WTC11 (cell line): ENCODE results near the gene PLCG2. TPM values are rescaled to one million over a fixed set of nuclear protein-coding genes. Genes with fewer than 3 reads are reported as not detected.

Experiments
- ATAC-seq: fragments of 200-7000 bp; cut with Tn5 transposase; 2 replicates; pipeline ENCODE4 v1.10.0; 2021; ENCODE audit warnings: mild to moderate bottlenecking, moderate library complexity
- CTCF ChIA-PET: fragments of 300-600 bp; sonication (Branson Sonifier 250); formaldehyde crosslinking; loops from one replicate; lab custom pipeline; 2021; ENCODE audit warnings: antibody characterized with exemption; lab: Charles Lee
- POLR2A ChIA-PET: fragments of 350-600 bp; sonication (Branson Sonifier 250); formaldehyde crosslinking; loops from one replicate; lab custom pipeline; 2021; ENCODE audit warnings: antibody characterized with exemption; lab: Charles Lee
- DNase-seq: peaks from one replicate; pipeline ENCODE4 v3.0.0; 2021; ENCODE audit warnings: low spot score
- H3K27ac Mint-ChIP-seq: 2 replicates; pipeline ENCODE4 v1.8.0; 2021; ENCODE audit warnings: mixed read lengths
- H3K27me3 Mint-ChIP-seq: 2 replicates; pipeline ENCODE4 v1.8.0; 2021; ENCODE audit warnings: low read depth, mild to moderate bottlenecking, moderate library complexity, mixed read lengths
- H3K36me3 Mint-ChIP-seq: 2 replicates; pipeline ENCODE4 v1.8.0; 2021; ENCODE audit warnings: mixed read lengths
- H3K4me1 Mint-ChIP-seq: 2 replicates; pipeline ENCODE4 v1.8.0; 2022; ENCODE audit warnings: mixed read lengths
- H3K4me3 Mint-ChIP-seq: 2 replicates; pipeline ENCODE4 v1.8.0; 2021; ENCODE audit warnings: mild to moderate bottlenecking, moderate library complexity, mixed read lengths
- H3K9me3 Mint-ChIP-seq: 2 replicates; pipeline ENCODE4 v1.8.0; 2021; ENCODE audit warnings: mixed read lengths
- AFF4 ChIP-seq: sonication (generic); formaldehyde crosslinking; IDR thresholded peaks from 2 replicates; pipeline ENCODE4 v1.8.1; 2023; ENCODE audit warnings: mild to moderate bottlenecking, missing genetic modification reagents, borderline replicate concordance
- ATF1 ChIP-seq: sonication (generic); formaldehyde crosslinking; IDR thresholded peaks from 2 replicates; pipeline ENCODE4 v1.8.1; 2023; ENCODE audit warnings: mild to moderate bottlenecking, moderate library complexity, missing genetic modification reagents
- ATF3 ChIP-seq: sonication (generic); formaldehyde crosslinking; conservative IDR thresholded peaks from 2 replicates; pipeline ENCODE4 v1.8.1; 2022; ENCODE audit warnings: mild to moderate bottlenecking, missing genetic modification reagents
- CREM ChIP-seq: sonication (generic); formaldehyde crosslinking; IDR thresholded peaks from 2 replicates; pipeline ENCODE4 v1.8.1; 2022; ENCODE audit warnings: mild to moderate bottlenecking, missing genetic modification reagents, moderate library complexity
- ELF4 ChIP-seq: sonication (generic); formaldehyde crosslinking; IDR thresholded peaks from 2 replicates; pipeline ENCODE4 v1.8.1; 2022; ENCODE audit warnings: low read depth, mild to moderate bottlenecking, moderate library complexity, missing genetic modification reagents
- EMX1 ChIP-seq: fragments of 250-450 bp; sonication (Bioruptor Pico); IDR thresholded peaks from 2 replicates; pipeline ENCODE4 v1.8.0; 2021; ENCODE audit warnings: mild to moderate bottlenecking
- ESRRA ChIP-seq: sonication (generic); formaldehyde crosslinking; IDR thresholded peaks from 2 replicates; pipeline ENCODE4 v1.8.1; 2022; ENCODE audit warnings: mild to moderate bottlenecking, missing genetic modification reagents, borderline replicate concordance
- GABPB1 ChIP-seq: sonication (generic); formaldehyde crosslinking; IDR thresholded peaks from 2 replicates; pipeline ENCODE4 v1.8.1; 2023; ENCODE audit warnings: mild to moderate bottlenecking, missing genetic modification reagents
- GRHL2 ChIP-seq: fragments of 250-450 bp; sonication (Bioruptor Pico); IDR thresholded peaks from 2 replicates; pipeline ENCODE4 v1.8.0; 2022; ENCODE audit warnings: mild to moderate bottlenecking, moderate library complexity; ENCODE audit not compliant: insufficient replicate concordance, severe bottlenecking
- NFATC4 ChIP-seq: fragments of 250-450 bp; sonication (Bioruptor Pico); IDR thresholded peaks from 2 replicates; pipeline ENCODE4 v1.9.0; 2021; ENCODE audit warnings: mild to moderate bottlenecking
- USF1 ChIP-seq: sonication (generic); formaldehyde crosslinking; IDR thresholded peaks from 2 replicates; pipeline ENCODE4 v1.8.0; 2022; ENCODE audit warnings: mild to moderate bottlenecking, missing genetic modification reagents
- USF2 ChIP-seq: sonication (generic); formaldehyde crosslinking; IDR thresholded peaks from 2 replicates; pipeline ENCODE4 v1.8.1; 2023; ENCODE audit warnings: mild to moderate bottlenecking, missing genetic modification reagents, moderate library complexity
- ZBTB21 ChIP-seq: sonication (generic); formaldehyde crosslinking; IDR thresholded peaks from 2 replicates; pipeline ENCODE4 v1.8.1; 2023; ENCODE audit warnings: mild to moderate bottlenecking, missing genetic modification reagents, borderline replicate concordance
- ZNF121 ChIP-seq: sonication (generic); formaldehyde crosslinking; IDR thresholded peaks from 2 replicates; pipeline ENCODE4 v1.8.0; 2023; ENCODE audit warnings: missing genetic modification reagents
- ZNF671 ChIP-seq: fragments of 250-450 bp; sonication (Bioruptor Pico); IDR thresholded peaks from 2 replicates; pipeline ENCODE4 v1.8.0; 2021; ENCODE audit warnings: mild to moderate bottlenecking
- total RNA-seq: library from RNA; stranded (reverse); gene quantifications from 3 replicates; pipeline ENCODE4 v1.2.3, GENCODE V29; 2021
- TF ChIP-seq, protein P1 (sequence below): sonication (generic); formaldehyde crosslinking; IDR thresholded peaks from 2 replicates; pipeline ENCODE4 v1.8.1; 2022; ENCODE audit warnings: missing genetic modification reagents, borderline replicate concordance
- TF ChIP-seq, protein P2 (sequence below): sonication (generic); formaldehyde crosslinking; IDR thresholded peaks from 2 replicates; pipeline ENCODE4 v1.8.1; 2023; ENCODE audit warnings: mild to moderate bottlenecking, missing genetic modification reagents
- TF ChIP-seq, protein P3 (sequence below): sonication (generic); formaldehyde crosslinking; conservative IDR thresholded peaks from 2 replicates; pipeline ENCODE4 v1.8.1; 2023; ENCODE audit warnings: mild to moderate bottlenecking, low read depth, missing genetic modification reagents, moderate library complexity

Gene PLCG2
- total RNA-seq, 1 experiment from 2014 or later, result 7.0 TPM

DNA sequence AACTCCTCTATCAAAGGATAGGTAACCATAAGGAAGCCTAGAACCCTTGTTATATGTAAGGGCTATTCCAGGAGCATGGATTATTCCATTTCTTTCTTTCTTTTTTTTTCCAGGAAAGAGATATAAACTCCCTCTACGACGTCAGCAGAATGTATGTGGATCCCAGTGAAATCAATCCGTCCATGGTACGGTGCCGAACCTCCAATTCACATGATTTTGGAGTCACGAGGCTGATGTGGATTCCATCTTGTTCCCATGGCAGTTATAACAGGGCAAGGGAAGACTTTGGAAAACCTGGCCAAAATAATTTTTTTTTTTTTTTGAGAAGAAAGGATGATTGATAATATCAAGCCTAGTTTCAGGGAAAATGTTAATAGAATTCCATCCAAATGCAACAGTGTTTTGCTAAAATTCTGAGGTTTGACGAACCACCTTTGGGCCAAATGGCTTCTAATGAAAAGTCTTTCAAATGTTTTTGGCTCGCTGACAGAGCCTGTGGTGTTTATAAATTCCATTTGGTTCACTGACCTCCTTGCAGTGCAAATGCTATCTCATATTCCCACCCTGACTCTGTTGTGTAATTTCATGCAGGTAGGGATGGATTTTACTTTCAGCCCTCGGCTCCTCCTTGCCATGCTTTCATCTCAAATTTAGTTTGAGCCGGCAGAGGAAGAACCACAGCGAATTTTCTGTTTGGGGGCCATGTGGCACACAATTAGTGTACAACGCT lies 142.2 kb downstream of the PLCG2 start (continued):
- TF ChIP-seq, protein P1, sequence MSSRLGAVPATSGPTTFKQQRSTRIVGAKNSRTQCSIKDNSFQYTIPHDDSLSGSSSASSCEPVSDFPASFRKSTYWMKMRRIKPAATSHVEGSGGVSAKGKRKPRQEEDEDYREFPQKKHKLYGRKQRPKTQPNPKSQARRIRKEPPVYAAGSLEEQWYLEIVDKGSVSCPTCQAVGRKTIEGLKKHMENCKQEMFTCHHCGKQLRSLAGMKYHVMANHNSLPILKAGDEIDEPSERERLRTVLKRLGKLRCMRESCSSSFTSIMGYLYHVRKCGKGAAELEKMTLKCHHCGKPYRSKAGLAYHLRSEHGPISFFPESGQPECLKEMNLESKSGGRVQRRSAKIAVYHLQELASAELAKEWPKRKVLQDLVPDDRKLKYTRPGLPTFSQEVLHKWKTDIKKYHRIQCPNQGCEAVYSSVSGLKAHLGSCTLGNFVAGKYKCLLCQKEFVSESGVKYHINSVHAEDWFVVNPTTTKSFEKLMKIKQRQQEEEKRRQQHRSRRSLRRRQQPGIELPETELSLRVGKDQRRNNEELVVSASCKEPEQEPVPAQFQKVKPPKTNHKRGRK (CRISPR knock-in tag), result no peak
- no peak for TF ChIP-seq ZNF121

GRCh38 chr16:81921843-81922584 lies 142.9 kb downstream of the PLCG2 start:
- DNase-seq, result no peak
- Mint-ChIP-seq H3K9me3 (peaks cover 5% of the 10 kb centered on the region), H3K27ac (no peak overlapping the region), H3K36me3 (peaks cover 4% of the 10 kb centered on the region; the same call in 1 of the 2 replicates), H3K4me3 (no peak overlapping the region), H3K27me3 (no peaks in the 10 kb centered on the region), H3K4me1 (0 out of 2 replicates have a peak, but pooled peaks cover under 1% of the 10 kb centered on the region)
- ATAC-seq, result no peak
- CTCF ChIA-PET, result no interaction called here
- no peak for TF ChIP-seq ATF1 (CRISPR knock-in tag)
- no peak for TF ChIP-seq ATF3 (CRISPR knock-in tag)
- TF ChIP-seq GABPB1 (CRISPR knock-in tag), result no peak
- TF ChIP-seq, protein P2, sequence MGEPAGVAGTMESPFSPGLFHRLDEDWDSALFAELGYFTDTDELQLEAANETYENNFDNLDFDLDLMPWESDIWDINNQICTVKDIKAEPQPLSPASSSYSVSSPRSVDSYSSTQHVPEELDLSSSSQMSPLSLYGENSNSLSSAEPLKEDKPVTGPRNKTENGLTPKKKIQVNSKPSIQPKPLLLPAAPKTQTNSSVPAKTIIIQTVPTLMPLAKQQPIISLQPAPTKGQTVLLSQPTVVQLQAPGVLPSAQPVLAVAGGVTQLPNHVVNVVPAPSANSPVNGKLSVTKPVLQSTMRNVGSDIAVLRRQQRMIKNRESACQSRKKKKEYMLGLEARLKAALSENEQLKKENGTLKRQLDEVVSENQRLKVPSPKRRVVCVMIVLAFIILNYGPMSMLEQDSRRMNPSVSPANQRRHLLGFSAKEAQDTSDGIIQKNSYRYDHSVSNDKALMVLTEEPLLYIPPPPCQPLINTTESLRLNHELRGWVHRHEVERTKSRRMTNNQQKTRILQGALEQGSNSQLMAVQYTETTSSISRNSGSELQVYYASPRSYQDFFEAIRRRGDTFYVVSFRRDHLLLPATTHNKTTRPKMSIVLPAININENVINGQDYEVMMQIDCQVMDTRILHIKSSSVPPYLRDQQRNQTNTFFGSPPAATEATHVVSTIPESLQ (CRISPR knock-in tag), result no peak
- TF ChIP-seq, protein P3, sequence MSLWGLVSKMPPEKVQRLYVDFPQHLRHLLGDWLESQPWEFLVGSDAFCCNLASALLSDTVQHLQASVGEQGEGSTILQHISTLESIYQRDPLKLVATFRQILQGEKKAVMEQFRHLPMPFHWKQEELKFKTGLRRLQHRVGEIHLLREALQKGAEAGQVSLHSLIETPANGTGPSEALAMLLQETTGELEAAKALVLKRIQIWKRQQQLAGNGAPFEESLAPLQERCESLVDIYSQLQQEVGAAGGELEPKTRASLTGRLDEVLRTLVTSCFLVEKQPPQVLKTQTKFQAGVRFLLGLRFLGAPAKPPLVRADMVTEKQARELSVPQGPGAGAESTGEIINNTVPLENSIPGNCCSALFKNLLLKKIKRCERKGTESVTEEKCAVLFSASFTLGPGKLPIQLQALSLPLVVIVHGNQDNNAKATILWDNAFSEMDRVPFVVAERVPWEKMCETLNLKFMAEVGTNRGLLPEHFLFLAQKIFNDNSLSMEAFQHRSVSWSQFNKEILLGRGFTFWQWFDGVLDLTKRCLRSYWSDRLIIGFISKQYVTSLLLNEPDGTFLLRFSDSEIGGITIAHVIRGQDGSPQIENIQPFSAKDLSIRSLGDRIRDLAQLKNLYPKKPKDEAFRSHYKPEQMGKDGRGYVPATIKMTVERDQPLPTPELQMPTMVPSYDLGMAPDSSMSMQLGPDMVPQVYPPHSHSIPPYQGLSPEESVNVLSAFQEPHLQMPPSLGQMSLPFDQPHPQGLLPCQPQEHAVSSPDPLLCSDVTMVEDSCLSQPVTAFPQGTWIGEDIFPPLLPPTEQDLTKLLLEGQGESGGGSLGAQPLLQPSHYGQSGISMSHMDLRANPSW, result no peak
- TF ChIP-seq EMX1, result no peak
- no peak for TF ChIP-seq NFATC4 (CRISPR knock-in tag)
- no peak for TF ChIP-seq ZBTB21
- TF ChIP-seq ELF4, result no peak
- no peak for TF ChIP-seq ESRRA (CRISPR knock-in tag)
- POLR2A ChIA-PET, result no interaction called here

- no peaks in the 10 kb centered on the region for H3K27me3 Mint-ChIP-seq
- no peak for DNase-seq
- no peak overlapping the region for H3K27ac Mint-ChIP-seq
- H3K9me3 Mint-ChIP-seq, result peaks cover 5% of the 10 kb centered on the region
- 0 out of 2 replicates have a peak, but pooled peaks cover 4% of the 10 kb centered on the region for H3K4me1 Mint-ChIP-seq
- H3K4me3 Mint-ChIP-seq, result no peak overlapping the region
- ChIA-PET CTCF (interaction anchor here (1.1 kb wide), 1 partner anchor 18 kb away, joined by 4 read pairs; no protein-coding TSS in a partner anchor), POLR2A (no interaction called here)
- no peak for ATAC-seq
- peaks cover 4% of the 10 kb centered on the region; the same call in 1 of the 2 replicates for H3K36me3 Mint-ChIP-seq
- TF ChIP-seq ZNF671 (CRISPR knock-in tag), result no peak
- TF ChIP-seq GRHL2, result no peak
- no peak for TF ChIP-seq CREM (CRISPR knock-in tag)
- no peak for TF ChIP-seq USF1 (CRISPR knock-in tag)
- TF ChIP-seq ZBTB21, result no peak
- no peak for TF ChIP-seq NFATC4 (CRISPR knock-in tag)
- no peak for TF ChIP-seq USF2 (CRISPR knock-in tag)
- no peak for TF ChIP-seq AFF4 (CRISPR knock-in tag)
These were observed 144.2 kb downstream of the PLCG2 start for GRCh38 chr16:81923296-81923695.
